ENCODE data around the gene ATG13.
"Not testable (repeated sequence)": the region's sequence is repeated elsewhere in the genome, so short reads cannot be mapped to it uniquely, and the experiment has no call there.

Gene ATG13

GRCh38 chr11:46701078-46701654, 83.8 kb downstream of the ATG13 start:
- FAIRE-seq (no peak), DNase-seq (ENCODE audit: insufficient read length, low spot score) (no peak)
- no peak for TF ChIP-seq CTCF (IDR thresholded peaks at IDR 0.05; ENCODE audit: insufficient read depth, missing control alignments)

DNA sequence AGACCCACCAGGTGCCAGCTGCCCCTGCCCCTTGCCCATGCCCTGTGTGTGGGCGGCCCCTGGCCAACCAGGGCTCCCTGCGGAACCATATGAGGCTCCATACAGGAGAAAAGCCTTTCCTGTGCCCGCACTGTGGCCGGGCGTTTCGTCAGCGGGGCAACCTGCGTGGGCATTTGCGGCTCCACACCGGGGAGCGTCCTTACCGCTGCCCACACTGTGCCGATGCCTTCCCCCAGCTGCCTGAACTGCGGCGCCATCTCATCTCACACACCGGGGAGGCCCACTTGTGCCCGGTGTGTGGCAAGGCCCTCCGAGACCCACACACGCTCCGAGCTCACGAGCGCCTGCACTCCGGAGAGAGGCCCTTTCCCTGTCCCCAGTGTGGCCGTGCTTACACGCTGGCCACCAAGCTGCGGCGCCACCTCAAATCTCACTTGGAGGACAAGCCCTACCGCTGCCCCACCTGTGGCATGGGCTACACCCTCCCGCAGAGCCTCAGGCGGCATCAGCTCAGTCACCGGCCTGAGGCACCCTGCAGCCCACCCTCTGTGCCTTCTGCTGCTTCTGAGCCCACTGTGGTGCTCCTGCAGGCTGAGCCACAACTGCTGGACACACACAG, 87.8 kb downstream of the ATG13 start:
- FAIRE-seq (no peak), DNase-seq (ENCODE audit: insufficient read length, low spot score) (no peak)
- TF ChIP-seq CTCF (IDR thresholded peaks at IDR 0.05; ENCODE audit: insufficient read depth, missing control alignments), result no peak

DNA sequence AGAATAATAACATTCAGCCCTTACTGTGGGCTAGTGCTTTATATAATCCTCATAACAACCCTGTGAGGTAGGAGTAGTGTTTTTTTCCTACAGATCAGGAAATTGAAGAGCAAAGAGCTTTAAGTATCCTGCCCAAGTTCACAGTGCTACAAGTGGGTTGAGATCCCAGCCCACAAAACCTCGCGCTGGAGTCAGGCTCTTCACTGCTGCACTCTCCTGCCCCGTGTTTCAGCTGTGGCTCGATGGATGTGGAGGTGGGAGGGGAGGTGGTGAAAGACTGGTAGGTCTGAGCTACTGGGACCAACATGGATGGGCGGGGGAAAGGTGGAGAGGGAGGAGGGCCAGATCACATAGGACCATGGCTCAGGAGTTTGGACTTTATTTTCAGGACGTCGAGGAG, 89.5 kb downstream of the ATG13 start:
- FAIRE-seq (no peak), DNase-seq (ENCODE audit: insufficient read length, low spot score) (no peak)
- TF ChIP-seq CTCF (IDR thresholded peaks at IDR 0.05; ENCODE audit: insufficient read depth, missing control alignments), result no peak

GRCh38 chr11:46709351-46709750, 92.0 kb downstream of the ATG13 start:
- DNase-seq (ENCODE audit: insufficient read length, low spot score); FAIRE-seq: not testable (repeated sequence)

- TF ChIP-seq CTCF (IDR thresholded peaks at IDR 0.05; ENCODE audit: insufficient read depth, missing control alignments), result no peak
- FAIRE-seq, result no peak
Observed at GRCh38 chr11:46710821-46711269, 93.5 kb downstream of the ATG13 start.

GRCh38 chr11:46711303-46711702, 94.0 kb downstream of the ATG13 start:
- DNase-seq (ENCODE audit: insufficient read length, low spot score), result no peak
- TF ChIP-seq CTCF (IDR thresholded peaks at IDR 0.05; ENCODE audit: insufficient read depth, missing control alignments), result no peak

More at GRCh38 chr11:46710821-46711269, 93.5 kb downstream of the ATG13 start:
- DNase-seq (ENCODE audit: insufficient read length, low spot score), result no peak

DNA sequence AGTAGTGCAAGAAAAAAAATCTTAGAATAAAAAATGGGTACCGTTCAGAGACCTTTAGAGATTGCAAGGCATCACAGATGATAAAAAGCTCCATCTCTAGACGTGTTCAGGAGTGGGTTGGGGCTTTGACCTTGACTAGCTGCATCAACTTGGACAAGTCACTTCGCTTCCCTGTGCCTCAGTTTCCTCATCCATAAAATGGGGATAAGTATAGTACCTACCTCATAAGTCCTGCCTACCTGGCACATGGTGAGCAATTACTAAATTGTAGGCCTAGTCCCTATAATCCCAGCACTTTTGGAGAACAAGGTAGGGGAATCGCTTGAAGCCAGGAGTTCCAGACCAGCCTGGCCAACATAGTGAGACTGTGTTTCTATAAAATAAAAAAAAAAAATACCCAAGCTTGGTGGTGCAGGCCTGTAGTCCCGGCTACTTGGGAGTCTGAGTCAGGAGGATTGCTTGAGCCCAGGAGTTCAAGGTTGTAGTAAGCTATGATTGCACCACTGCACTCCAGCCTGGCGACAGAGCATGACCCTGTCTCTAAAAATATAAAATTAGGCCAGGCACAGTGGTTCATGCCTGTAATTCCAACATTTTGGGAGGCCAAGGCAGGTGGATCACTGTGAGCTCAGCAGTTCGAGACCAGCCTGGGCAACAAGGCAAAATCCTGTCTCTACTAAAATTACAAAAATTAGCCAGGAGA, 95.7 kb downstream of the ATG13 start:
- no peak for TF ChIP-seq CTCF (IDR thresholded peaks at IDR 0.05; ENCODE audit: insufficient read depth, missing control alignments)
- DNase-seq (ENCODE audit: insufficient read length, low spot score), result no peak
- FAIRE-seq, result no peak

More at GRCh38 chr11:46711303-46711702, 94.0 kb downstream of the ATG13 start:
- no peak for FAIRE-seq

- not testable (repeated sequence) for FAIRE-seq; DNase-seq (ENCODE audit: insufficient read length, low spot score)
Observed at GRCh38 chr11:46717825-46718154, 100.4 kb downstream of the ATG13 start.

Data from D721Med (cell line).